Measurements from ENCODE around the gene LIG4.

The LIG4 gene

DNA sequence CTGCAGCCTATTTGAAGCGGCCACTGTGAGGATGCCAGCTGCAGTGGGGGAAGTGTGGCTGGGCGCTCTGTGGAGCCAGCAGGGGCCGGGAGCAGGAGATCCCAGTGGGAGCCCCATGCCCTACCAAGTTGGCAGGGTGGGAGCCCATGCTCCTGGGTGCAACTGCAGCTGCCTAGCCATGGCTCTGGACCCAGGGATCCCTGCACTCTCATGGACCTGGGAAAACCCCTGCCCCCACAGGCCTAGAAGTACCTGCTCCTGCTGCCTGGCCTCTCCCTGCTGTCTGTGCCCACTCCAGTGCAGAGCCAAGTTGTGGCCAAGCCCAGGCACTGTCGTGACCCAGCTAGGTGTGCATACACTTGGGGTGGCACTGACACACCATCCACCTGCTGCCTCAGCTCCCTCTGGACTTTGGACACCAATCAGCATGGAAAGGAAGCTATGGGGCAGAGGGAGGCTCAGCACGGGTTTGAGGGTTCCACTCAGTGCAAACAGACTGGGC is 20.9 kb downstream of the LIG4 start:
- no peak for DNase-seq (ENCODE audit: low read depth)

DNA sequence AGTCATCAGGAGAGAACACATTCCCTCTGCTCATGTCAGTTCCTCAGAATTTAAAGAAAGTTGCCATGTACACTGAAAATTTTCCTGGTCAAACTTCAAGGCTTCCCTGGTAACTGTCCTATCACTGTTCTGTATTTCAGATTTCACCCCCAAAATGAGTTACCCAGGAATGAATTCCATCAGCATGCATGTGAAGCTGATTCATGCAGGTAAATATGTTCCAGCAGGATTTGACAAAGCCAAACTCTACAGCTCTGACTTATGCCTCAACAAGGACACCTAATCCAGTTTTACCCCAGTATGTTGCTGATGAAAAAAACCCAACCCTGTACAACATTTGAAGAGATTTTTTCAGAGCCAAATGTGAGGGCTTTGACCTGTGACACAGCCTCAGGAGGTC is 21.5 kb downstream of the LIG4 start:
- DNase-seq (ENCODE audit: low read depth) = no peak

GRCh38 chr13:108190897-108191296 is 24.4 kb downstream of the LIG4 start:
- DNase-seq (ENCODE audit: low read depth) = no peak

- DNase-seq (ENCODE audit: low read depth) = no peak
Observed at GRCh38 chr13:108188260-108188659, 27.1 kb downstream of the LIG4 start.

DNA sequence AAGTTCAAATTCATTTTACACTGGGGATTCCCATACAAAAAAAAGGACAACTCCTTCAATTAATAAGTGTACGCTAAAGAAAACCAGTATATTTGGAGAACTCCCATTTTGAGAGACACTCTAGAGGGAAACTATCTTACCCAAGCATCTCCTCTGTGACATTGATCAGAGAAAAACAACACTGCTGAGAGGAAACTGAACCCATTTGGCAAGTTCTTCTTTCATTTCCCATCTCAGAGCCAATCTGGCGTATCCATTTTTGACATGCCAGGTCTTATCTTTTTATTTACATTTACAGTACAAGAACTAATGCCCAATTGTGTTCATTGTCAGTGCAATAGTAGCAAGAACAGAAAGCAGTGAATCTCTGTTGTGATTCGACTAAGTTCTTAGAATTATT is 30.1 kb downstream of the LIG4 start:
- no peak for DNase-seq (ENCODE audit: low read depth)

DNA sequence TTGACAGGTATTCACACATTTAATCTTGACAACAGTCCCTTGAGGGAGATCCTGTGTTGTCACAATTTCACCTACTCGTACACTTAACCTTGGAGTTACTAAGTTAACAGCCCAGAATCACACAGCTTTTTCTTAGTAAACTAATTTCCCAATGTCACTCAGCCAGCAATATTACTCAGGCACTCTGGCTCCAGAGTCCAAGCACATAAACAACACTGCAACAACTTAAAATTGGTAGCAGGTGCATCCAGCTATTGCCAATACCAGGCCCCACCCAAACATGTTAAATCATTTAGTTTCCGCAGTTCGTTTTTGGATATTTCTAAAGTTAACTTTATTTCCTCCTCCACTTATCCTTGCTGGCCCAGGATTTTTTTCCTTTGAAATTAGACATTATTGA is 32.7 kb downstream of the LIG4 start:
- no peak for DNase-seq (ENCODE audit: low read depth)

DNA sequence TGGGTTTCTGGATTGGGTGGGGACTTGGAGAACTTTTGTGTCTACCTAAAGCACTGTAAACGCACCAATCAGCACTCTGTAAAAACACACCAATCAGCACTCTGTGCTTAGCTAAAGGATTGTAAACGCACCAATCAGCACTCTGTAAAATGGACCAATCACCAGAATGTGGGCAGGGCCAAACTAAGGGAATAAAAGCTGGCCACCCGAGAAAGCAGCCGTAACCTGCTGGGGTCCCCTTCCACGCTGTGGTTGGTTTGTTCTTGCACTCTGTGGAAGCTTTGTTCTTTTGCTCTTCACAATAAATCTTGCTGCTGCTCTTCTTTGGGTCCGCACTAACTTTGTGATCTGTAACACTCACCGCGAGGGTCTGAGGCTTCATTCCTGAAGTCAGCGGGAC is 37.3 kb downstream of the LIG4 start:
- DNase-seq (ENCODE audit: low read depth) = no peak

- DNase-seq (ENCODE audit: low read depth) = peak; percentile 14
Observed at GRCh38 chr13:108176685-108177274, 38.6 kb downstream of the LIG4 start.

- no peak for DNase-seq (ENCODE audit: low read depth)
Observed at GRCh38 chr13:108168929-108169328, 46.4 kb downstream of the LIG4 start.

DNA sequence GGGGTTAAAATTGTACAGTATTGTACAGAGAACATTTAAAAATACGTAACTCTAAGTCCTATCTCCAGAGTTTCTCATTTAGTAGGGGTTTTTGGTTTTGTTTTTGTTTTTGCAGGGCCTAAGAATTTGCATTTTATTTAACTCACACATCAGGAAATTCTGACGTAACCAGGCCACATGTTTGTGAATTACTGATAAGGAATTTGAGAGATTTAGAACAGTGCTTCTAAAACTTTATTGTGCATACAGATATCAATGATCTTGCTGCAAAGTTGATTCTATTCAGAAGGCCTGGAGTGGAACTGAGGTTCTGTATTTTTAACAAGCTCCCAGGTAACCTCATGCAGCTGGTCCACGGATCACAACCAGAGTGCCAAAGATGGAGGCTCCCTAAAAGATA is 49.3 kb downstream of the LIG4 start:
- no peak for DNase-seq (ENCODE audit: low read depth)

DNA sequence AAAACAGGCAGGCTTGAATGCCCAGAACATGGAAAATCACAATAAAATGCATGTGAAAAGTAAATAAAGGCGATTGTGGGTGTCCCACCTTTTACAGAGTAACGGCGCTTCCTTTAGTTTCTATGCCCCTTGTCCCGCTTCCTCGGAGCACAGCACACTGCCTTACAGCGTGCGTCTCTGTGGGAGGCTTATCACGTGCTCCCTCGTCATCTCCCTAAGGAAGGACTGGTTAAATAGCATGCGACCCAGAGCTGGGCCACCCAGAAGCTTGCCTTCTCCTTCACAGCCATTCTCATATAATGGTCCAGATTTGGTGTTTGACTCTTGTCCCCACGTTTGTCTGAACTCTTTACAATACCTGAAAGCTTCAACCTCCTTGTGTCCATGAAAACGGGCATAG is 56.6 kb downstream of the LIG4 start:
- DNase-seq (ENCODE audit: low read depth) = no peak
